Smooth muscle cell of bladder (primary cell): Measurements from ENCODE around the gene MRPL12. TPM values are rescaled to one million over a fixed set of nuclear protein-coding genes. Genes with fewer than 3 reads are reported as not detected.

Experiments
- total RNA-seq: library from RNA; depleted of rRNA; stranded (reverse); fragments of >200 nt; gene quantifications from 2 replicates; pipeline ENCODE4 v1.2.3, GENCODE V29; 2014

Gene MRPL12
- total RNA-seq, result 5.4 and 6.6 TPM in 2 replicates

DNA sequence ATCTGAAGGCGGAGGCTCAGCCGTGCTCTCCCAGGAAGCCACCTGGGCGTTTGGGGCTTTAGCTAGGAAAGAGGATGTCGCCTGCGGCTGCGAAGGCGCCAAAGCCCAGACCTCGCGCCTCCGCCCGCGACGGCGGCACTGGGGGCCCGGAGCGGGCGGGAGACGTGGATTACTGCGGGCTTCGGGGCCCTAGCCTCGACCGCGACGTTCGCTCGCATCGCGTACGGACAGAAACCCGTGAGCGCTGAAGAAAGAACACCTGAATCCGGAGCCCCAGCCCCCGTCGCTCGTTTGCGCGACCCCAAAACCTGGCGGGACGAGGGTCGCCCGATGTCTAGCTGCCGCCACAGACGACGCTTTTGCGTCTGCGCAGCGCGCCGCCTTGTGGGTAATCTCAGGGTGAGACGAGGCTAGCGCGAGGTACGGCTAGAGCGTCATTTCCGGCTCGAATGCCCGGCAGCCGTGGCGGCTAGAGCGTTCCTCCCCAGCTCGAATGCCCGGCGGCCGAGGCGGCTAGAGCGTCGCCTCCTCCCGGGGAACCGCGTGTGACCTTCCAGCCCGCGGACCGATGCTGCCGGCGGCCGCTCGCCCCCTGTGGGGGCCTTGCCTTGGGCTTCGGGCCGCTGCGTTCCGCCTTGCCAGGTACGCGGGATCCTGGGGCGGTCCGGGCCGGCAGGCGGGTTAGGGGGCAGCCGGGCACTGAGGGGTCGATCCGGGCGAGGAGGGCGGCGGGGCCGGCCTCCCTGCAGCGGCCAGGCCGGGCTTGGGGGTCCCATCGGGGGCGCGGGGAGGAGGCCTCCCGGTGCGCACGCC lies at the start of gene MRPL12:
Gene MRPL12, plus strand, starts transcription at position 434 of the 813 bp plus-strand sequence. Its CDS starts 135 bp downstream, at position 569.

DNA sequence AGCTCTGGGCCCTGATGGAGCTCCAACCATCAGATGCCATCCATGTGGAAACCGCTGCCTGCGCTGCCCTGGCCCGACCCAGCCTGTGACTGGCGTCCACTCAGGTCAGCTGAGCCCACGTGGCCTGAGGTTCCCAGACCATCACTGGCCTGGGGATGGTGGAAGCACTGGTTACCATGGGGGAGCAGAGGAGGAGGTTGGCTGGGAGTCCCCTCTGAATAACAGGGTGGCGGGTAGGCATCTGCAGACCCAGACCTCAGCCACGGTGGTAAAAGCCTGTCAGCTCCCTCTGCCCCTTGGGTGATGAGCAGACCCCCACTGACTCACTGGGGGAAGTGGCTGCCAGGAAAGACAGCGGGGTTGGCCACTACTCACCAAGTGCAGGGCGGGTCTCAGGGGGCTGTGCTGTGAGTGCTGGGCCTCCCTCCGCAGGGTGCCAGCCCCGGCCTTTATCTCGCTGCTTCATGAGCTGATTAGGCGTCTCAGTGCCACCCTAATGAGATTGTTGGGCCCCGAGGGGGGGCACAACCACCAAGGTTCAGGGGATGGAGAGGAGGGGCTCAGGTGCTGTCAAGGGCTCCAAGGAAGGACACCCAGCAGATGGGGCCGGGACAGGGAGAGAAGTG lies 46.9 kb upstream of the MRPL12 start, which contains the start of gene PDE6G:
Gene PDE6G, minus strand, starts transcription at position 425 of the 626 bp plus-strand sequence. CDS start 3,237 bp downstream, outside the sequence.

DNA sequence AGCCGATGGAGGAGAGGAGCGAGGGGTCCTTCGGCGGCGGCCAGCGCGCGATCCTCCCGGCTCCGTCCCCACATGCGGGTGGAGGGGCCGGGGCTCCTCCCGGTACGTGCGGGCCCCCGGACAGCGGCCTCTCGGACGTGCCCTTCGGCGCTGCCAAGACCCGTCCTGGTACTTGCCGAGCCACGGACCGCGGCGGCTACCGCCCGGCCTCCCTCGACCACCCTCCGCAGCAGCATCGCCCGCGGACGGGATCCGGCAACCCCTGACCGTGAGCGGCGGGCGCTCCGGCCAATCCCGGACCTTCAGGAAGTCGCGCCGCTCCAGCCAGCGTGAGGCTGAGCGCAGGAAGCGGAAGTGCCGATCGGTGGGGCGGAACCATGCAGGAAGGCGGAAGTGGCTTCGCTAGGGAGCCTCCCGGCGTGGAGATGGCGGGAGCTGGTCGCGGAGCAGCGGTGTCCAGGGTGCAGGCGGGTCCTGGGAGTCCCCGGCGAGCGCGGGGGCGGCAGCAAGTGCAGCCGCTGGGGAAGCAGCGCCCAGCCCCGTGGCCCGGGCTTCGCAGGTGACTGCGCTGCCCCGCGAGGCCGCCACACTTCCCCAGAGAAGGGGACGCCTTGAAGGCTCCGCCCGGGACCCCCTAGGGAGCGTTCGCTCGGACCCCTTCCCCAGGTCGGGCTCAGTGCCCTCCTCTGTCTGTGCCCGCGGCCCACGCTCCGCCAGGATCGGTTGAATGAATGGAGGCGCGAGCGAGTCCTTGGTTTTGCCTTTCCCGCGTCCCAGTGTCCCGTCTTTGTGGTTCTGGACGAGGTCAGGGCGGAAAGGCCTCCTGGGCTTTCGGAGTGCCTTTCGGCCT lies 36.6 kb upstream of the MRPL12 start, which contains the start of the genes CCDC137 and OXLD1:
Gene CCDC137, plus strand, starts transcription at position 396 of the 850 bp plus-strand sequence. Its CDS starts 30 bp downstream, at position 426.
Gene OXLD1, minus strand, starts transcription at position 264 of the 850 bp plus-strand sequence. Its CDS starts 28 bp downstream, at position 236.

DNA sequence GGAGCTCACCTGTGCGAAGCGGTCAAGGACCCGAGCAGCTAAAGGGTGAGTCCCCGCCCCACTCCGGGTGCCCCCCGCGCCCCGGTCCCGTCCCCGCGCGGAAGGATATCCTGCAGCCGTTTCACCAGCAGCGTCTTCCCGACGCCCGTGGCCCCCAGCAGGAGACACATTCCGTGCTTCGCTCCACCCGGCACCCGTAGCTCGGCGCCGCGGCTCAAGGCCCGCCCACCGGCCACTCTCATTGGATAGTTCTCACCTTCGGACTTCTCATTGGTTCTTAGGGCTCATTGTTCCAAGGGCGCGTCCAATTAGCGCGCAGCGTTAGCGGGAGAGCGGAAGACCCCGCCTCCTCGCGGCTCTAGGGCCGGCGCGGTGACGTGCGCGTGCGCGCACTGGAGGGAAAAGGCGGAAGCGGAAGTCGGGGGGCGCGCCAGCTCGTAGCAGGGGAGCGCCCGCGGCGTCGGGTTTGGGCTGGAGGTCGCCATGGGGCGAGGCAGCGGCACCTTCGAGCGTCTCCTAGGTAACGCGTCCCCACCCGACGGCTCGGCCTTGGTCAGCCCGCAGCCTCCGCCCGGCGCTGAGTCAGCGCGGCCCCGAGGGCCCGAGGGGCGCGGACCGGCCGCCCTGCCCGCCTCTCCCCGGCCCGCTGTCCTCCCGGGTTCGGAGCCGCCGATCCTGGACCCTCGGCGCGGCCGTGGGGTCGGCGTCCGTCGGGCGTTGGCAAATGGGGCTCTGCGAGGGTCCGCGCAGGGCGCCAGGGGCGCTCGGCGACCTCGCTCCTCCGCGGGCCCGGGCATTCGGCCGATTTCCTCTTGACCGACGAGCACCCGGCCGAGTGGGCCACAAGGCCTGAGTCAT lies 19.4 kb upstream of the MRPL12 start, which contains the start of the genes ARL16 and HGS:
Gene ARL16, minus strand, starts transcription at position 214 of the 858 bp plus-strand sequence. Its CDS starts 44 bp downstream, at position 170.
Gene HGS, plus strand, starts transcription at position 428 of the 858 bp plus-strand sequence. Its CDS starts 56 bp downstream, at position 484.

DNA sequence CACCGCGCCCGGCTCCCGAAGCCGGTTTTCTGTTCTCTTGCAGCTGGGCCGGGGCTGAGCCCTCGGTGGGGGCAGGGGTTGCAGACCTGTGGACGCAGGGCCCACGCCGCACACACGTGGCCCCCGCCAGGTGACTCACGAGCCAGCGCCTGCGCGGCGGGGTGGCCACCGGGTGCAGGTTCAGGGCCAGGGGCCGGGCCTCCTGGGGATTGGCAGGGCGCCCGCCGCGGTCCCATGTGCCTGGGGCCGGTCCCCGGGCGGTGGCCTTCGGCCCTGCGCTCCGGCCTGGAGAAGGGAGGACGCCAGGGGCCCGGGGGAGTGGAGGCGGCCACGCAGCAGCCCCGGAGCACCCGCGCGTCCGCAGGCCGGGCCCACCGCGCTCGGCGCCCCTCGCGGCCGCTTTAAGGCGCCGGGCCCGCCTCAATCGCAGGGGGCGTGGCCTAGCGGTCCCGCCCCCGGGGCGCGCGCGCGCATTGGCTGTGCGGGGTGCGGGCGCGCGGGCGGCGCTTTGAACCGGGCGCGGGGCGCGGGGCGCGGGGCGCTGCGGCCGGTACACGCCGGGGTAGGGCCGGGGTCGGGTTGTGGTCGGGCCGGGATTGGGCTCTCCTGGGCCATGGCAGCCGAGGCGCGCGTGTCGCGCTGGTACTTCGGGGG lies 8.8 kb downstream of the MRPL12 start, which contains the start of gene SLC25A10:
Gene SLC25A10, plus strand, starts transcription at position 471 of the 654 bp plus-strand sequence. Its CDS starts 143 bp downstream, at position 614.

Other genes with a start within 250 kb of the MRPL12 start
- gene ACTG1, start 190.6 kb upstream of the MRPL12 start, total RNA-seq, result 4,498 and 6,265 TPM in 2 replicates
- 0.71 and 1.9 TPM in 2 replicates for gene FSCN2, start 175.0 kb upstream of the MRPL12 start, total RNA-seq
- gene FAAP100, start 151.0 kb upstream of the MRPL12 start, total RNA-seq, result 13.2 and 16.7 TPM in 2 replicates
- gene NPLOC4, start 66.3 kb upstream of the MRPL12 start, total RNA-seq, result 49.4 and 70.4 TPM in 2 replicates
- gene TSPAN10, start 66.2 kb upstream of the MRPL12 start, total RNA-seq, result 0.57 and 2.1 TPM in 2 replicates
- gene PDE6G, start 46.8 kb upstream of the MRPL12 start, total RNA-seq, result 0.65 TPM in 1 of 2 replicates, not detected in the other
- 30.7 and 33.1 TPM in 2 replicates for gene OXLD1, start 36.8 kb upstream of the MRPL12 start, total RNA-seq
- gene CCDC137, start 36.6 kb upstream of the MRPL12 start, total RNA-seq, result 6.5 TPM in 2 replicates
- 25.5 and 37.8 TPM in 2 replicates for gene ARL16, start 19.6 kb upstream of the MRPL12 start, total RNA-seq
- gene HGS, start 19.4 kb upstream of the MRPL12 start, total RNA-seq, result 54.6 and 69.7 TPM in 2 replicates
- 6.1 and 6.3 TPM in 2 replicates for gene SLC25A10, start 8.9 kb downstream of the MRPL12 start, total RNA-seq
- gene GCGR, start 100.8 kb downstream of the MRPL12 start, total RNA-seq, result 0.09 TPM in 1 of 2 replicates, not detected in the other
- gene MCRIP1, start 129.9 kb downstream of the MRPL12 start, total RNA-seq, result 78.6 and 95.7 TPM in 2 replicates
- gene PPP1R27, start 131.7 kb downstream of the MRPL12 start, total RNA-seq, result not detected in 2 replicates
- gene P4HB, start 157.2 kb downstream of the MRPL12 start, total RNA-seq, result 1,172 and 1,485 TPM in 2 replicates
- gene ARHGDIA, start 168.0 kb downstream of the MRPL12 start, total RNA-seq, result 48.4 and 63.1 TPM in 2 replicates
- 109 and 112 TPM in 2 replicates for gene ALYREF, start 188.2 kb downstream of the MRPL12 start, total RNA-seq
- 198 and 226 TPM in 2 replicates for gene ANAPC11, start 188.4 kb downstream of the MRPL12 start, total RNA-seq
- gene NPB, start 198.9 kb downstream of the MRPL12 start, total RNA-seq, result 0.28 and 0.46 TPM in 2 replicates
- gene PCYT2, start 208.0 kb downstream of the MRPL12 start, total RNA-seq, result 61.2 and 81.8 TPM in 2 replicates
- gene SIRT7, start 214.8 kb downstream of the MRPL12 start, total RNA-seq, result 16.9 and 21.2 TPM in 2 replicates
- gene MAFG, start 224.4 kb downstream of the MRPL12 start, total RNA-seq, result 13.7 and 17.0 TPM in 2 replicates
- gene PYCR1, start 233.9 kb downstream of the MRPL12 start, total RNA-seq, result 105 and 117 TPM in 2 replicates
- gene MYADML2, start 243.9 kb downstream of the MRPL12 start, total RNA-seq, result not detected in 2 replicates